ENCODE results near the gene ATAD3B.
"Not testable (repeated sequence)": the region's sequence is repeated elsewhere in the genome, so short reads cannot be mapped to it uniquely, and the experiment has no call there.

ATAD3B gene

DNA sequence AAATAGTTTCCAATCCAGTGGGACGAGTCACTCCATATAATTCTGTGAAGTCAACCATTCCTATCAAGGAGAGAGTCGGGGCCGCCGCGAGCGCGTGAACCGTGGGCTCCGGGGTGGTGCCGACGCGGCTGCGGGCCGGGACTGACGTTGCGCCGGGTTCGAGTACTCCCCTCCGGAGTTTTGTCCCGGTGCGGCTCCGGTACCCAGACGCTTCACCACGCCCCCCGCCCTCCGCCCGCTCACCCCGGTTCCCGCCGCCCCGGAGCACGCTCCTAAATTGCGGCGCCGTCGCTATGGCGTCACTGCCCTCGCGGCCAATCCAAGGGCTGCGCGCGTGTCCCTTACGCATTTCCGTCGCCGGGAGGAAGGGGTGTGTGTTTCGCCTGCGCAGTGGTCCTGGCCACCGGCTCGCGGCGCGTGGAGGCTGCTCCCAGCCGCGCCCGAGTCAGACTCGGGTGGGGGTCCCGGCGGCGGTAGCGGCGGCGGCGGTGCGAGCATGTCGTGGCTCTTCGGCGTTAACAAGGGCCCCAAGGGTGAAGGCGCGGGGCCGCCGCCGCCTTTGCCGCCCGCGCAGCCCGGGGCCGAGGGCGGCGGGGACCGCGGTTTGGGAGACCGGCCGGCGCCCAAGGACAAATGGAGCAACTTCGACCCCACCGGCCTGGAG is at the start of gene ATAD3B:
Gene ATAD3B, plus strand, starts transcription at position 377 of the 664 bp plus-strand sequence. Its CDS starts 120 bp downstream, at position 497.
- in situ Hi-C loops (cut with MboI; ENCODE audit: low sequenced_read_pairs): no loop called here

DNA sequence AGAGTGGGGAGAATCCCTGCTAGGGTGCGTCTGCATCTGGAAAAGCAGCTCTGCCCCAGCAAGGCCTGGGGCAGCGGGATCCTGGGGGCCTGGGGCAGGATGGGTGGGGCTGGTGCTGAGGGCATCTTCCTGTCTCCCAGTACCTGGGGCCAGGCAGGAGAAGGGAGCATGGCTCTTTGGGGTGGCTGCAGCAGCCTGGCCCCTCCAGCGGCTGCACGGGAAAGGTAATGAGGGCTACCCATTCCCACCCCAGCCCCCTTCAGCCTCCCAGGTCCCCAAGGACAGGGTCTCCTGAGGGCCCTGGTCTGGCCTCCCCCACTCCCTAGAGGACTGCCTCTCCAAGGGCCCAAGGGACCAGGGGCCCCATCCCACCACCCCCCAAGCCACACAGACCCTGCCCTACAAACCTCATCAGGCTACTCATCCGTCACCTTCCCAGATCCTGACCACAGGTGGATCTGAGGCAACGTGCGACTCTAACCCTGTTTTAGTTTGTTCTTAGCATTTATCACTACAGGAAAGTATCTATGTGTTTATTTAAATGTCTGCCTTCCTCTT is 49.6 kb upstream of the ATAD3B start:
- in situ Hi-C loops (cut with MboI; ENCODE audit: low sequenced_read_pairs): no loop called here

DNA sequence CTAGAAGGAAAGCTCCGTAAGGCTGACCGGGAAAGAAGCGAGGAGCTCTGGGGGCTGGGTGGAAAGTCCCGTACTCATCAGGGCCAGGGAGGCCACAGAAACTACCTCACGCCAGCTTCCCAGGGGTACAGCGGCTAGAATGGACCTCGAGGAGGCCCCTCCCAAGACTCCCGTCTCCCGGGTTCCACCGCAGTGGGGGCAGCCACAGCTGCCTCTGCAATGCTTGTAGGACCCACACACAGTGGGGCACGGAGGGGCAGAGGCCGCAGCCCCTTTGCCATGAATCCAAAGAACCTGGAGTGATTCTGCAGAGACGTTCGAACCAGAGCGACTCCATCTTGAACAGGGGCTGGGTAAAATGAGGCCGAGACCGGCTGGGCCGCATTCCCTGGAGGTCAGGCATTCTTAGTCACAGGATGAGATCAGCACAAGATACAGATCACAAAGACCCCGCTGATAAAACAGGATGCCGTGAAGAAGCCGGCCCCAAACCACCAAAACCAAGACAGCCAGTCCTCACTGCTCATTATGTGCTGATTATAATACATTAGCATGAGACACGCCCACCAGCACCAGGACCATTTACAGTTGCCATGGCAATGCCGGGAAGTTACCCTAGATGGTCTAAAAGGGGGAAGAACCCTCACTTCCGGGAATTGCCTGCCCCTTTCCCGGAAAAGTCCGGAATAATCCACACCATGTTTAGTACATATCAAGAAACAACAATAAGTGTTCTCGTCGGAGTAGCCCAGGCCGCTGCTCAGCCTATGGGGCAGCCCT is 48.9 kb upstream of the ATAD3B start:
- in situ Hi-C loops (cut with MboI; ENCODE audit: low sequenced_read_pairs): no loop called here

DNA sequence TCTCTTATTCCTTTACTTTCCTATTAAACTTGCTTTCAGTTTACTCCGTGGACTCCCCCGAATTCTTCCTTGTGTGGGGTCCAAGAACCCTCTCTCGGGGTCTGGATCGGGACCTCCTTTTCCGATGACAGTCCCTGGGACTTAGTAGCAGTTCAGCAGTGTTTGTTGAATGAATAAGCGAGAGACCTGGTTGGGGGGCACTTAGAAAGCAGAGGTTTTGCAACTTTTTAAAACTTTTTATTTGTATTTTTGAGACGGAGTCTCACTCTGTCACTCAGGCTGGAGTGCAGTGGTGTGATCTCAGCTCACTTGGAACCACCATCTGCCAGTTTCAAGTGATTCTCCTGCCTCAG is 48.3 kb upstream of the ATAD3B start:
- in situ Hi-C loops (cut with MboI; ENCODE audit: low sequenced_read_pairs): no loop called here

- in situ Hi-C loops (cut with MboI; ENCODE audit: low sequenced_read_pairs): no loop called here
These were observed 46.9 kb upstream of the ATAD3B start for GRCh38 chr1:1424707-1425106.

DNA sequence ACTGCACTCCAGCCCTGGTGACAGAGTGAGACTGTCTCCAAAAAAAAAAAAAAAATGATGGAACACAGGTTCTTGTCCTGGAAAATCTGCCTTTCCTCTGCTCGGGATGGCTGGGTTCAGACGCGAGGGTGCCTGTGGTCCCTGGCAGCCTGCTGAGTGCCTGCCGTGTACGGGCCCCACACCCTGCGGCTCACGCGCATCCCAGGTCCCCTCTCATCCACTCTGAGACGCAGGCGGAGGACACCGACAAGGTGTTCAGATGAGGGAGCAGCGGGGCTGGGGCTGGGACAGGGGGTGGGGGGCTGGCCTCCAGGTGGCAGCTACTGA is 46.2 kb upstream of the ATAD3B start:
- in situ Hi-C loops (cut with MboI; ENCODE audit: low sequenced_read_pairs): no loop called here

DNA sequence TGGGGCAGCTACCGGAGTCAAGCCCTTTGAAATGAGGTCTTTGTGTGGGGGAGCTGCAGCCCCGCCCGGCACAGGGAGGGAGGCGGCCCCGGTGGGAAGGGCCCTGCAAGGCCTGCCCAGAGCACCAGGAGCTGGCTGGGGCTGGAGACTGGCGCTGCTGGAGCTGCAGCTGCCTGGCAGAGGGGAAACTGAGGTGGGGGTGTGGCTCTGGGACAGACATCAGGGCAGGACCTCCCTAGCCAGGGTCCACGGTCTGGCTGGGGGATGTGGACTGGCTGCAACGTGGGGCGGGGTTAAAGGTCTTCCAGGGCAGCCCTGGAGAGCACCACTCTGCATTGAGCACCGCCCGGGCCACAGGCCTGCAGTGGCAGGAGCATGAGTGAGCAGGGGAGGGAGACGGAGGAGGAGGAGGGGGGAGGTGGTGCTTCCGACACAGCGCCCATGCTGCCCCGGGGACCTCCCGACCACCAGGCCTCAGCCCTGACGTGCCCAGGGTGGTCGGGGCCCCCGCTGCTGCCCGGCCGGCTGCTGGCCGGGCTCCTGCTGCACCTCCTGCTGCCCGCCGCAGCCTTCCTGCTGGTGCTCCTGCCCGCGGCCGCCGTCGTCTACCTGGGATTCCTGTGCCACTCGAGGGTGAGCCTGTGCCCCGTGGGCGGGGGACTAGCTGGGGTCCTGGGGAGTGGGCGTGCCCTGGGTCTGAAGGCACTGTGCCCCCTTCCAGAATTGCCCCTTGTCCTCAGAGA is 45.6 kb upstream of the ATAD3B start:
- in situ Hi-C loops (cut with MboI; ENCODE audit: low sequenced_read_pairs): no loop called here

- in situ Hi-C loops (cut with MboI; ENCODE audit: low sequenced_read_pairs): no loop called here
These were observed 45.0 kb upstream of the ATAD3B start for GRCh38 chr1:1426496-1427105.

DNA sequence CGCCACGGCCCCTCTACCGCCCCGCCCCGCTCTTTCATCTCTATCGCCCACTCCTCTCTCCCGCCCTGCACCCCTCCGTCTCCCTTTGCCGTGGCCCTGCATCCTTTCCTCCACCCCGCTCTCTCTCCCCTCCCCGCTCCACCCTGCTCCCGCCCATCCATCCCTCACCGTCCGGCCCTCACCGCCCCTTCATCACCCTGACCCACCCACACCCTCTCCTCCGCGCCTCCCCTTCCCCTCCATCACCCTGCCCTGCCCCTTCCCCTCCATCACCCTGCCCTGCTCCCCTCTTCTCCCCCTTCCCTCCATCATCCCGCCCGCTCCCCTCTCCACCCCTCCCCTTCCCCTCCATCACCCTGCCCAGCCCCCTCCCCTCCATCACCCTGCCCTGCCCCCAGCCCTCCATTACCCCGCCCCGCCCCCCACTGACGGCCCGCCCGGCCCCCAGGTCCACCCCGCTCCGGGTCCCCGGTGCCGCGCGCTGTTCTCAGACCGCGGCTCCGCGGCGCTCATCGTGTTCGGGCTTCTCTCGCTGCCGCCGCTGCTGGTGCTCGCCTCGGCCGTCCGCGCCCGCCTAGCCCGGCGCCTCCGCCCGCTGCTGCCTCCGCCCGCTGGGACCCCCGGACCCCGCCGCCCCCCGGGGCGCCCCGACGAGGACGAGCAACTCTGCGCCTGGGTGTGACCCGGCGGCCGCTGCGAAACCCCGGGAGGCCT is 44.3 kb upstream of the ATAD3B start:
- in situ Hi-C loops (cut with MboI; ENCODE audit: low sequenced_read_pairs): no loop called here

DNA sequence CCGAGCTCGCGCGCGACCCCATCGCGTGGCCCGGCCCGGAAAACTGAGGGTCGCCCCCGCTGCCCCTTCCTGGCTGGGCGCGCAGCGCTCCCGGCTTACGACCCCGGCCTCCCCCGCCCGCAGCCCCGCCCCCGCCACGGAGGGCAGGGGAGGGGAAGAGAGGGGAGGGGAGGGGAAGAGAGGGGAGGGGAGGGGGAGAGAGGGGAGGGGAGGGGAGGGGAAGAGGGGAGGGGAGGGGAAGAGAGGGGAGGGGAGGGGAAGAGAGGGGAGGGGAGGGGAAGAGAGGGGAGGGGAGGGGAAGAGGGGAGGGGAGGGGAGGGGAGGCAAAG is 43.8 kb upstream of the ATAD3B start:
- in situ Hi-C loops (cut with MboI; ENCODE audit: low sequenced_read_pairs): no loop called here

GRCh38 chr1:1428174-1428573 is 43.4 kb upstream of the ATAD3B start:
- in situ Hi-C loops (cut with MboI; ENCODE audit: low sequenced_read_pairs): no loop called here

- in situ Hi-C loops (cut with MboI; ENCODE audit: low sequenced_read_pairs): not testable (repeated sequence)
These were observed 42.6 kb upstream of the ATAD3B start for GRCh38 chr1:1428967-1429366.

GRCh38 chr1:1429671-1430073 is 41.9 kb upstream of the ATAD3B start:
- in situ Hi-C loops (cut with MboI; ENCODE audit: low sequenced_read_pairs): no loop called here

DNA sequence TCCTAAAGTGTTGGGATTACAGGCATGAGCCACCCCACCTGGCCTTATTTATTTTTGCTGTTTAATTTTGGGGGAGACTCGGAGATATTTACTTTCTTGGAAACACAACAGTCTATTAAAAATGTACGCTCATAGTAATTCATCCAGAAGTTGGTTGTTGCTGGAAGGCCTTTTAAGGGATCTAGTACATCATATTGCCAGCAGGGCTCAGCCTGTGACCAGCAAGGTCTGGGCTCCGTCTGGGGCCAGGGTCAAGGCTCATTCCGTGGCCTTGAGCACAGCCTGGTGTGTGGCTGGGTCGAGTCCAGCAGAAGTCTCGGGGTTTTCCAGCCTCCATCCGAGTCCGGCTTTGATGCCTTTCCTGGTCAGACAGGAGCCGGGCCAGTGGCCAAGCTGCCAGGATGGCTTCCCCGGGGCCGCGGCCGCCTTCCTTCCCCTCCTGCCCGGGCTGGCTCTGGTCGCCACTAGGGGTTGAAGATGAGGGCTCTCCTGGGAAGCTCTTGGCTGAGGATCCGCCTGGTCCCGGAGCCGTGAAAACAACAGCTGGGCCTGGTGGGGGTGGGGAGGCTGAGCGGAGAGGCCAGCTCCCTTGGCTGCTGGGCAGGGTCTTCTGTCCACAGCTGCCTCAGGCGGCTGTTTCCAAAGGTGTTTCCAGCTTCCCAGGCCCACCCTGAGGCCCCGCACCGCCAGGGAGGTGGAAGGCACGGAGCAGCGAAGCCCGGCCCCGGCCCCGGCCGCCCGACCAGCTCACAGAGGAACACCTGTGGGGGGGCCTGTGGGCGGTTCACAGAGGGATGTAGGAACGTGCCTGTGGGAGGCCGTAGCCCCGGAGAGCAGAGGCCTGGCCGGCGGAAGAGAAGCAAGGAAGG is 41.2 kb upstream of the ATAD3B start:
- in situ Hi-C loops (cut with MboI; ENCODE audit: low sequenced_read_pairs): no loop called here

GRCh38 chr1:1430992-1431844 is 40.3 kb upstream of the ATAD3B start:
- in situ Hi-C loops (cut with MboI; ENCODE audit: low sequenced_read_pairs): no loop called here

DNA sequence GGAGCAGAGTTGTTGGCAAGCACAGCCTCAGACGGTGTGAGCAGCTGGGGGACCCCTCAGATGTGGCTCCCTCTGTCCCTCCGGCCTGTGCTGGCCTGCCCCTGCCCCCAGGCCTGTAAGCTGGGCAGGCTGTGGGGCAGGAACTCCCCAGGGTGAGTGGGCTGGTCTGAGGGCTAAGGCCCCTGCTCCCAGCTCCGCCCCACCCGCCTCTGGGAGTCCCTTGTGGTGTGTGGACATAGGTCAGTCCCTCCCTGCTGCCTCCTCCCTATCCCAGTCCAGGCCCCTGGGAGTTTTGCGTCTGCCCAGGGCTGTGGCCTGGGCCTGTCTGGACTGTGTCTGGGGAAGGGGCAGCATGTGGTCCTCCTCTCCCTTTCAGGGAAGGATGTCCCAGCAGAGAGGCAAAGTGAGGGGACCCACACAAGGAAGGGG is 39.7 kb upstream of the ATAD3B start:
- in situ Hi-C loops (cut with MboI; ENCODE audit: low sequenced_read_pairs): no loop called here

- in situ Hi-C loops (cut with MboI; ENCODE audit: low sequenced_read_pairs): no loop called here
These were observed 39.2 kb upstream of the ATAD3B start for GRCh38 chr1:1432274-1432950.

Data from hTERT RPE-1 (cell line).